Activated naive CD8-positive, alpha-beta T cell treated with anti-CD3 and anti-CD28 coated beads, Interleukin-2, amount 50 U/mL, for 24 hours (primary cell): ENCODE data around the gene CITED2.
"Not testable (repeated sequence)": the region's sequence is repeated elsewhere in the genome, so short reads cannot be mapped to it uniquely, and the experiment has no call there.

Experiments
- ATAC-seq: fragments of 150-1000 bp; cut with Tn5 transposase; one replicate; pipeline ENCODE4 v1.10.0; 2021
- DNase-seq: peaks from one replicate; pipeline ENCODE4 v3.0.0; 2021
- H3K27ac Mint-ChIP-seq: one replicate; pipeline ENCODE4 v1.8.0; 2021; ENCODE audit warnings: mild to moderate bottlenecking, mixed read lengths
- H3K27me3 Mint-ChIP-seq: one replicate; pipeline ENCODE4 v1.8.0; 2021; ENCODE audit warnings: mixed read lengths
- H3K36me3 Mint-ChIP-seq: one replicate; pipeline ENCODE4 v1.8.0; 2021; ENCODE audit warnings: low read depth, mixed read lengths
- H3K4me1 Mint-ChIP-seq: one replicate; pipeline ENCODE4 v1.8.0; 2021; ENCODE audit warnings: mixed read lengths
- H3K4me3 Mint-ChIP-seq: one replicate; pipeline ENCODE4 v1.8.0; 2021; ENCODE audit warnings: mild to moderate bottlenecking, moderate library complexity, mixed read lengths
- H3K9me3 Mint-ChIP-seq: one replicate; pipeline ENCODE4 v1.8.0; 2021; ENCODE audit warnings: mixed read lengths

The CITED2 gene

GRCh38 chr6:139363123-139363522, 11.3 kb downstream of the CITED2 start:
- not testable (repeated sequence) for DNase-seq, H3K27me3 Mint-ChIP-seq, H3K4me3 Mint-ChIP-seq, H3K27ac Mint-ChIP-seq, ATAC-seq, H3K36me3 Mint-ChIP-seq
- peaks cover 23% of the 10 kb centered on the region for H3K4me1 Mint-ChIP-seq
- peaks cover 11% of the 10 kb centered on the region for H3K9me3 Mint-ChIP-seq

- Mint-ChIP-seq H3K36me3 (no peaks in the 10 kb centered on the region), H3K4me3 (no peak overlapping the region), H3K27ac (no peak overlapping the region), H3K9me3 (peaks cover 13% of the 10 kb centered on the region), H3K27me3 (no peaks in the 10 kb centered on the region), H3K4me1 (peaks cover 13% of the 10 kb centered on the region)
- no peak for ATAC-seq
- DNase-seq, result no peak
Measured at GRCh38 chr6:139361211-139361610, 13.2 kb downstream of the CITED2 start.

- DNase-seq, result no peak
- H3K27ac Mint-ChIP-seq, result no peak overlapping the region
- H3K36me3 Mint-ChIP-seq, result no peaks in the 10 kb centered on the region
- ATAC-seq, result no peak
- peaks cover 5% of the 10 kb centered on the region for H3K4me1 Mint-ChIP-seq
- peaks cover 18% of the 10 kb centered on the region for H3K9me3 Mint-ChIP-seq
- no peak overlapping the region for H3K4me3 Mint-ChIP-seq
- H3K27me3 Mint-ChIP-seq, result no peaks in the 10 kb centered on the region
Measured at GRCh38 chr6:139356924-139357323, 17.5 kb downstream of the CITED2 start.

- ATAC-seq (no peak), DNase-seq (no peak)
- Mint-ChIP-seq H3K27me3 (no peaks in the 10 kb centered on the region), H3K36me3 (no peaks in the 10 kb centered on the region), H3K27ac (no peak overlapping the region), H3K4me3 (no peak overlapping the region), H3K9me3 (peaks cover 18% of the 10 kb centered on the region), H3K4me1 (peaks cover 2% of the 10 kb centered on the region)
Measured at GRCh38 chr6:139355777-139356445, 18.5 kb downstream of the CITED2 start.

GRCh38 chr6:139355172-139355571, 19.3 kb downstream of the CITED2 start:
- no peak overlapping the region for H3K4me3 Mint-ChIP-seq
- no peak overlapping the region for H3K27ac Mint-ChIP-seq
- peaks cover 2% of the 10 kb centered on the region for H3K4me1 Mint-ChIP-seq
- H3K27me3 Mint-ChIP-seq, result no peaks in the 10 kb centered on the region
- DNase-seq (no peak), ATAC-seq (peak; percentile 57)
- no peaks in the 10 kb centered on the region for H3K36me3 Mint-ChIP-seq
- H3K9me3 Mint-ChIP-seq, result peaks cover 18% of the 10 kb centered on the region

GRCh38 chr6:139354189-139354588, 20.3 kb downstream of the CITED2 start:
- ATAC-seq, result no peak

GRCh38 chr6:139349464-139350020, 24.9 kb downstream of the CITED2 start:
- ATAC-seq, result no peak
- DNase-seq, result no peak
- no peaks in the 10 kb centered on the region for H3K27me3 Mint-ChIP-seq
- no peak overlapping the region for H3K27ac Mint-ChIP-seq
- no peaks in the 10 kb centered on the region for H3K36me3 Mint-ChIP-seq
- H3K4me3 Mint-ChIP-seq, result no peak overlapping the region
- H3K9me3 Mint-ChIP-seq, result no peaks in the 10 kb centered on the region
- H3K4me1 Mint-ChIP-seq, result peaks cover 3% of the 10 kb centered on the region

More at GRCh38 chr6:139354189-139354588, 20.3 kb downstream of the CITED2 start:
- no peak overlapping the region for H3K27ac Mint-ChIP-seq
- DNase-seq, result no peak
- H3K9me3 Mint-ChIP-seq, result peaks cover 18% of the 10 kb centered on the region
- H3K36me3 Mint-ChIP-seq, result no peaks in the 10 kb centered on the region
- H3K27me3 Mint-ChIP-seq, result no peaks in the 10 kb centered on the region
- H3K4me1 Mint-ChIP-seq, result peaks cover 2% of the 10 kb centered on the region
- H3K4me3 Mint-ChIP-seq, result no peak overlapping the region

- ATAC-seq, result no peak
- Mint-ChIP-seq H3K4me1 (peaks cover 24% of the 10 kb centered on the region), H3K4me3 (no peak overlapping the region)
Measured at GRCh38 chr6:139346392-139346791, 28.1 kb downstream of the CITED2 start.

GRCh38 chr6:139344186-139344963, 30.1 kb downstream of the CITED2 start:
- H3K36me3 Mint-ChIP-seq, result no peaks in the 10 kb centered on the region
- no peak overlapping the region for H3K4me3 Mint-ChIP-seq
- DNase-seq (no peak), ATAC-seq (no peak)
- H3K9me3 Mint-ChIP-seq, result peaks cover 4% of the 10 kb centered on the region
- no peak overlapping the region for H3K27ac Mint-ChIP-seq
- no peaks in the 10 kb centered on the region for H3K27me3 Mint-ChIP-seq
- peaks cover 24% of the 10 kb centered on the region for H3K4me1 Mint-ChIP-seq

More at GRCh38 chr6:139346392-139346791, 28.1 kb downstream of the CITED2 start:
- Mint-ChIP-seq H3K27me3 (no peaks in the 10 kb centered on the region), H3K36me3 (no peaks in the 10 kb centered on the region), H3K27ac (no peak overlapping the region), H3K9me3 (peaks cover 4% of the 10 kb centered on the region)
- no peak for DNase-seq

GRCh38 chr6:139343052-139343750, 31.2 kb downstream of the CITED2 start:
- Mint-ChIP-seq H3K4me1 (peaks cover 24% of the 10 kb centered on the region), H3K27ac (peak overlapping the region; percentile 44), H3K9me3 (peaks cover 4% of the 10 kb centered on the region), H3K4me3 (no peak overlapping the region), H3K36me3 (no peaks in the 10 kb centered on the region), H3K27me3 (no peaks in the 10 kb centered on the region)
- DNase-seq (no peak), ATAC-seq (peak; percentile 46)

GRCh38 chr6:139341060-139341459, 33.4 kb downstream of the CITED2 start:
- H3K4me1 Mint-ChIP-seq, result peaks cover 24% of the 10 kb centered on the region
- peaks cover 4% of the 10 kb centered on the region for H3K9me3 Mint-ChIP-seq
- no peaks in the 10 kb centered on the region for H3K27me3 Mint-ChIP-seq
- no peak overlapping the region for H3K27ac Mint-ChIP-seq
- ATAC-seq, result no peak
- H3K4me3 Mint-ChIP-seq, result no peak overlapping the region
- no peak for DNase-seq
- H3K36me3 Mint-ChIP-seq, result no peaks in the 10 kb centered on the region

- Mint-ChIP-seq H3K4me3 (no peak overlapping the region), H3K9me3 (peaks cover 4% of the 10 kb centered on the region), H3K36me3 (no peaks in the 10 kb centered on the region), H3K4me1 (peaks cover 14% of the 10 kb centered on the region), H3K27me3 (no peaks in the 10 kb centered on the region), H3K27ac (no peak overlapping the region)
- no peak for DNase-seq
- ATAC-seq, result no peak
Measured at GRCh38 chr6:139338795-139339194, 35.7 kb downstream of the CITED2 start.

- DNase-seq (no peak), ATAC-seq (no peak)
- no peaks in the 10 kb centered on the region for H3K27me3 Mint-ChIP-seq
- H3K9me3 Mint-ChIP-seq, result peaks cover 4% of the 10 kb centered on the region
- no peak overlapping the region for H3K27ac Mint-ChIP-seq
- peaks cover 2% of the 10 kb centered on the region for H3K36me3 Mint-ChIP-seq
- H3K4me3 Mint-ChIP-seq, result no peak overlapping the region
- H3K4me1 Mint-ChIP-seq, result peaks cover 4% of the 10 kb centered on the region
Measured at GRCh38 chr6:139337830-139338229, 36.6 kb downstream of the CITED2 start.

- Mint-ChIP-seq H3K27ac (no peak overlapping the region), H3K9me3 (no peaks in the 10 kb centered on the region), H3K36me3 (peaks cover 2% of the 10 kb centered on the region), H3K4me1 (no peaks in the 10 kb centered on the region), H3K27me3 (no peaks in the 10 kb centered on the region), H3K4me3 (no peak overlapping the region)
- DNase-seq (no peak), ATAC-seq (no peak)
Measured at GRCh38 chr6:139337001-139337400, 37.4 kb downstream of the CITED2 start.
